ENCODE data around the gene MAPK6.

GRCh38 chr15:52013151-52013791 lies 5.7 kb upstream of the MAPK6 start:
- TF ChIP-seq POLR2A (IDR thresholded peaks at IDR 0.05; ENCODE audit: low read depth, low read length) = no peak
- TF ChIP-seq CTCF (conservative IDR thresholded peaks at IDR 0.05; ENCODE audit: low read depth, low read length) = no peak
- TF ChIP-seq RAD21 (IDR thresholded peaks at IDR 0.05; ENCODE audit: low read length) = no peak
- TF ChIP-seq, protein P1, sequence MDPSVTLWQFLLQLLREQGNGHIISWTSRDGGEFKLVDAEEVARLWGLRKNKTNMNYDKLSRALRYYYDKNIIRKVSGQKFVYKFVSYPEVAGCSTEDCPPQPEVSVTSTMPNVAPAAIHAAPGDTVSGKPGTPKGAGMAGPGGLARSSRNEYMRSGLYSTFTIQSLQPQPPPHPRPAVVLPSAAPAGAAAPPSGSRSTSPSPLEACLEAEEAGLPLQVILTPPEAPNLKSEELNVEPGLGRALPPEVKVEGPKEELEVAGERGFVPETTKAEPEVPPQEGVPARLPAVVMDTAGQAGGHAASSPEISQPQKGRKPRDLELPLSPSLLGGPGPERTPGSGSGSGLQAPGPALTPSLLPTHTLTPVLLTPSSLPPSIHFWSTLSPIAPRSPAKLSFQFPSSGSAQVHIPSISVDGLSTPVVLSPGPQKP (IDR thresholded peaks at IDR 0.05; ENCODE audit: borderline replicate concordance, low read depth, low read length) = no peak
- TF ChIP-seq MAFK (IDR thresholded peaks at IDR 0.05; ENCODE audit: low read depth, low read length) = no peak

All from IMR-90 (cell line).